ENCODE measurements around the gene TRIM44.
"Not testable (repeated sequence)": the region's sequence is repeated elsewhere in the genome, so short reads cannot be mapped to it uniquely, and the experiment has no call there.

The TRIM44 gene

DNA sequence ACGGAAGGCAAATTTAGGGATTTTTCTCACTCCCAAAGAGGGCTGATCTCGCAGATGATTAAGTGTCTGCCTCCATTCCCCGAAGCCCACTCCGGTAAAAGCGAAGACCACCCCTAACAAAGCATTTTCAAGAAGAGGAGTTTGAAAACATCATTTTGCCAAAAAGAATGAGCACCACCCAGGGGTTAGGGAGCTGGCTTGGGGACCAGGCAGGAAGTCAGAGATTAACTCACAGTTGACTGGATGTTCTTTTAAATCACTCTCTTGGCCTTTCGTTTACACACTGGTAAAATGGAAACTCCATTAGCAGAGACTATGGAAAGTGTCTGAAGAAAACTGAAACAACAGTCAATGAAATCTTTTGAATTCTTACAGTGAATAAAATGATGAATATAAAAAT, 7.9 kb upstream of the TRIM44 start:
- Mint-ChIP-seq H3K27me3 (peaks cover 72% of the 10 kb centered on the region), H3K4me1 (no peaks in the 10 kb centered on the region), H3K4me3 (no peak overlapping the region), H3K27ac (no peak overlapping the region), H3K9me3 (no peaks in the 10 kb centered on the region)
- DNase-seq: no peak
- no peak for ATAC-seq

DNA sequence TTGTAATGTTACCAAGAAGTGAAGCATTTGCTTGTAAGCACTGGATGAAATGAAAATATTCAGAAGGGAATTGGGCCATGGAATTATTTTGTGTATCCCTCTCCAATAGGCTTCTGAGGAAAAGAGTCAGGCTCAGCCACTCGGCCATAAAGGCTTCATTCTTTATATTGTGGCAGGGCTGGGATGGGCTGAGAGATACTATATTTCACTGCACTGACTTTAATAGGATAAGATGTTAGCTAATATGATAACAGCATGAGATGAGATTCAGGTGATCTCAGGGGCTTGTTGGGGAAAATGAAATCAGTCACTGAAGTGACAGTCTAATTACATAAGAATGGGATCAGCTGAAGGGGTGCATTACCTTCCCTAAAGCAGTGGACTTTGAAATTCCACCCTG, 7.3 kb upstream of the TRIM44 start:
- no peak for DNase-seq
- no peak for ATAC-seq
- Mint-ChIP-seq H3K4me1 (no peaks in the 10 kb centered on the region), H3K4me3 (no peak overlapping the region), H3K27ac (no peak overlapping the region), H3K27me3 (peaks cover 72% of the 10 kb centered on the region), H3K9me3 (no peaks in the 10 kb centered on the region)

DNA sequence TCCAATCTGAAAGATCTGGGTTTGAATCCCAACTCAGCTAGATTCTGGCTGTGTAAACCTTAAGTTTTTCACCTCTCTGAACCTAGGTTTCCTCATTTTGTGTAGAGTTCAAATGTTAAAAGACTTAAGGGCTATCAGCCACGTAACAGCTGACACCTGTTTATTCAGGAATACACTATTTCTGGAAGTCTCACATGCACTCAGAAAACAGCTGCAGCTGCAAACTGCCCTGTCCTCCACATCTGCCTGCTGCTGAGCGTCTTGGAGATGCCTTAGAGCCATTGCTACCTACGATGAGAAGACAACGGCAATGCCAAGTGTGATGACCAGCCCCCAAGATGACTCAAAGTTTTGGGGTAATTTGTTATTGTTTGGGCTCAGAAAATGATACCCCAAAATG, 6.7 kb upstream of the TRIM44 start:
- Mint-ChIP-seq H3K4me3 (no peak overlapping the region), H3K27me3 (peaks cover 67% of the 10 kb centered on the region), H3K27ac (no peak overlapping the region), H3K4me1 (no peaks in the 10 kb centered on the region), H3K9me3 (no peaks in the 10 kb centered on the region)
- ATAC-seq: no peak
- no peak for DNase-seq

DNA sequence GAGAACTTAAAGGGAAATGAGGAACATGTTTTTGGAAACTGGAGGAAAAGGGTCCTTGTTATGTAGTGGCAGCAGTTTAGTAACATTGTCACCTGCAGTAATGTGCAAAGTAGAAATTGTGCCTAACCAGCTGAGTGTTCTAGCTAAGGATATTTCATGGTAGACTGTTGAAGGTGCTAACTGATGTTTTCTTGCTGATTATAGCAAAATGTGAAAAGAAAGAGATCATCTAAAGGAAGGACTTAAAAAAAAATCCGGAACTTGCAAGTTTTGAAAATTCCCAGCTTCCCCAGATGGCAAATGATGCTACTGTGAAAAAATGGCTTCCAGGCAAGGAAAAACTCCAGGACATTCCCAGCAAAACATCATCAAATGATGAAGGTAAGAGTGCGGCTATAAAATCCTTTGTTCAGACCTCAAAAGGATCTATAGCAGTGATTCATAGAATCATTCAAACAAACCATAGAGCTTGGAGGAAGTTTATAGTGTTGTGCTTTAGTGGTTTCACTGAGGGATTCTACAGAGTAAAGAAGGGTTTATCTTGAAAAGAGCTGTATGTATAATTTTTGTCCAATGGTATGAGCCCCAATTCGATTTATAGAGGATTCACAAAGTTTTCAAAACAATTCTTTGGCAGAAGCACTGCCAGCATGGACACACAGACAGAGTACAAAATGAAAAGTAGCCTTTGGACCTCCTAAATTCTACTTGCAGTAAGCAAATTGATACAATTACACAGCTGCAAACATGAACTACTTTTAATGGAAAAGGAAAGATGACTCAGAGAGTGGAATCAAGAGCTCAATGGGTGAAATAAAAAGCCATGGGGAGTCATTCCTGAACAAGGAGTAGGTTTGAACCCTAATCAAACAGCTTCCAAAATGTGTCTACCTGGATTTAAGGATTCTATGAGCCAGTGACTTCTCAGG, 4.3 kb upstream of the TRIM44 start:
- H3K4me3 Mint-ChIP-seq: no peak overlapping the region
- H3K4me1 Mint-ChIP-seq: peaks cover 21% of the 10 kb centered on the region
- H3K27me3 Mint-ChIP-seq: peaks cover 46% of the 10 kb centered on the region
- H3K27ac Mint-ChIP-seq: no peak overlapping the region
- no peak for ATAC-seq
- H3K9me3 Mint-ChIP-seq: peaks cover 4 to 5% of the 10 kb centered on the region in 2 donors
- DNase-seq: no peak

DNA sequence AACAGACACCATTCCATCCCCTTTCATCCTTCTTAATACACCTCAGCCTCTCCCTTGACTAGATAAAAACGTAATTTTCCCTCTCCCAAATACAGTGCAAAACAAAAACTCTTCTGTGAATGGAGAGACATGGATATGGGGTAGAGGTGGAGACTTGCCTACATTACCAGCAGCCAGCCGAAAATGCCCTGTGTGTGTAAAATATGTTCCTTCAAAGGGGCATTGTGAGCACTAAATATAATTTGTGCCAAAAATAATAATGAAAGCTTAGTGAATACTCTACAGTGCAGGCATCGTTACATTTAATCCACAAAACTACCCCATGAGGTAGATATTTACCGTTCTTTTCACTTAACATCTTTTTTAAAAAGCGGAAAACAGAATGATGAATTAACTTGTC, 1.0 kb upstream of the TRIM44 start:
- DNase-seq (no peak), ATAC-seq (no peak)
- H3K27me3 Mint-ChIP-seq: peaks cover 14% of the 10 kb centered on the region
- peak overlapping the region in 1 of 2 donors; percentile 96 for H3K27ac Mint-ChIP-seq
- peaks cover 50% of the 10 kb centered on the region for H3K4me1 Mint-ChIP-seq
- peaks cover 28 to 31% of the 10 kb centered on the region in 2 donors for H3K9me3 Mint-ChIP-seq
- peak overlapping the region; percentile 95 to 96 for H3K4me3 Mint-ChIP-seq

DNA sequence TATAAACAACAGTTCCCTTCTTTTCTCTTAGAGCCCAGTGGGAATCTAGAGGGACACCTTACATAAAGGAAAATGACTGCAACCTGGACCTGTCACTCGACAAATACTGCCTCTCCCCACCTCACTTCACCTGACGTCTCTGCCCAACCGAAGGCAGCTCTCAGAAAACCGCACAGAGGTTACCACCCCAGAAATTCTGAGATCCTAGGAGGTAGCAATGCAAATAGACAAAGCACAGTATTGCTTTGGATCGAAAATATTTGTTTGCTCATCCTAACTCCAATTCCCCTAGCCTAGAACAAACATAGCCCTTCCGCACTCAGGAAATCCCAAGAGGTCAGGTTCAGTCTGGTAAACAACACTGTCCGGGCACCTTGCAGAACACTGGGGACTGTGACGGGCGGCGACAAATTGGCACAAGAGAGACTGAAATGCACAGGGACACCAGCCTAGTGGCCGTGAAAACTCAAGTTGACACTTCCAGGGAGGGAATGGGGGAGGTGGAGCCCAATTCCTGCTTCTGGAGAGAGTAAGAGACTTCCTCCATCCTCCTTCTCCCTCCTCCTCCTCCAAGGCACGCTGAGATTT, 420 bp upstream of the TRIM44 start:
- Mint-ChIP-seq H3K27ac (peak overlapping the region; percentile 96 to 98), H3K9me3 (peaks cover 28 to 31% of the 10 kb centered on the region in 2 donors), H3K4me1 (peaks cover 50% of the 10 kb centered on the region), H3K4me3 (peak overlapping the region; percentile 95 to 96), H3K27me3 (peaks cover 8% of the 10 kb centered on the region)
- peak in 1 of 2 donors; percentile 26 for DNase-seq
- peak; percentile 43 for ATAC-seq

DNA sequence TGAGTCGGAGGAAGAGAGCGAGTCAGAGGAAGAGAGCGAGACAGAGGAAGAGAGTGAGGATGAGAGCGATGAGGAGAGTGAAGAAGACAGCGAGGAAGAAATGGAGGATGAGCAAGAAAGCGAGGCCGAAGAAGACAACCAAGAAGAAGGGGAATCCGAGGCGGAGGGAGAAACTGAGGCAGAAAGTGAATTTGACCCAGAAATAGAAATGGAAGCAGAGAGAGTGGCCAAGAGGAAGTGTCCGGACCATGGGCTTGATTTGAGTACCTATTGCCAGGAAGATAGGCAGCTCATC, 780 bp downstream of the TRIM44 start:
- ATAC-seq: no peak
- H3K27ac Mint-ChIP-seq: peak overlapping the region; percentile 96 to 98
- peaks cover 50% of the 10 kb centered on the region for H3K4me1 Mint-ChIP-seq
- H3K27me3 Mint-ChIP-seq: no peaks in the 10 kb centered on the region
- peaks cover 28 to 37% of the 10 kb centered on the region in 2 donors for H3K9me3 Mint-ChIP-seq
- H3K4me3 Mint-ChIP-seq: peak overlapping the region; percentile 95 to 96
- DNase-seq: no peak

DNA sequence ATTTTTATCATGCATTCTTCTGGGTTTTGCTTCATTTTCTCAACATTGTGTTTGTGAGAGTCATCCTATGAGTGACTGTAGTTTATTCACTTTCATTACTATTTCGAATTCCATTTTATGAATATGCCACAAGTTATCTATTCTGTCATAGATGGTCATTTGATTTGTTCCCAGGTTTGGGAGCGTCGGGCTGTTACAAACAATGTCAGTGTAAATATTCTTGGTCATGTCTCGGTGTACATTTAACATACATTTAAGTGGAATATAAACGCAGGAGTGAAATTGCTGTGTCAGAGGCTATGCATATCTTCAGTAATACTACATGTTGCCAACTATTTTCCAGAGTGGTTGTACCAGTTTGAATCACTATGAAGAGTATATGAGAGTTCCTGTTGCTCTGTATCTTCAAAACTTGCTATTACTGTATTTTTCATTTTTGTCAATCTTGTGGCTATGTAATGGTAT, 2.4 kb downstream of the TRIM44 start:
- ATAC-seq (no peak), DNase-seq (no peak)
- H3K9me3 Mint-ChIP-seq: peaks cover 28 to 40% of the 10 kb centered on the region in 2 donors
- peak overlapping the region in 1 of 2 donors; percentile 28 for H3K4me3 Mint-ChIP-seq
- H3K4me1 Mint-ChIP-seq: peaks cover 59% of the 10 kb centered on the region
- H3K27me3 Mint-ChIP-seq: no peaks in the 10 kb centered on the region
- H3K27ac Mint-ChIP-seq: no peak overlapping the region

DNA sequence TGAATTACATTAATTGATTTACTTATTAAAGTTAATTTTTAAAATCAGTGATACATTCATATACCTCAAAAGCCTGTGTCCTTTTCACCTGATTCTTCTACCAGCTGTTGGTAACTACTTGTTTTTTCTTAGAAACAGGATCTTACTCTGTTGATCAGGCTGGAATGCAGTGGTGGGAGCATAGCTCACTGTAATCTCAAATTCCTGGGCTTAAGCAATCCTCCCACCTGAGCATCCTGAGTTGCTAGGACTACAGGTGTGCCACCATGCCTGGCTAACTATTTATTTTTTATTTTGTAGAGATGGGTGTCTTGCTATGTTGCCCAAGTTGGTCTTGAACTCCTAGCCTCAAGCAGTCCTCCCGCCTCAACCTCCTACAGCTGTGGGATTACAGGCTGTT, 4.7 kb downstream of the TRIM44 start:
- peaks cover 68% of the 10 kb centered on the region for H3K4me1 Mint-ChIP-seq
- no peak overlapping the region for H3K27ac Mint-ChIP-seq
- no peaks in the 10 kb centered on the region for H3K27me3 Mint-ChIP-seq
- no peak for DNase-seq
- H3K4me3 Mint-ChIP-seq: no peak overlapping the region
- no peak for ATAC-seq
- H3K9me3 Mint-ChIP-seq: peaks cover 28 to 40% of the 10 kb centered on the region in 2 donors

DNA sequence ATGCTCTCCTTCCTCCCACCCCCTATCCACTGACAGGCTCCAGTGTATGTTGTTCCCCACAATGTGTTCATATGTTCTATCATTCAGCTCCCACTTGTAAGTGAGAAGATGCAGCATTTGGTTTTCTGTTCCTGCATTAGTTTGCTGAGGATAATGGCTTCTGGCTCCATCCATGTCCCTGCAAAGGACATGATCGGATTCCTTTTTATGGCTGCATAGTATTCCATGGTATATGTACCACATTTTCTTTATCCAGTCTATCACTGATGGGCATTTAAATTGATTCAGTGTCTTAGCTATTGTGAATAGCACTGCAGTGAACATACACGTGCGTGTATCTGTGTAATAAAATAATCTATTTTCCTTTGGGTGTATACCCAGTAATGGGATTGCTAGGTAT, 5.8 kb downstream of the TRIM44 start:
- H3K4me3 Mint-ChIP-seq, H3K27ac Mint-ChIP-seq, H3K27me3 Mint-ChIP-seq, DNase-seq, ATAC-seq: not testable (repeated sequence)
- H3K9me3 Mint-ChIP-seq: peaks cover 24 to 34% of the 10 kb centered on the region in 2 donors
- peaks cover 68% of the 10 kb centered on the region for H3K4me1 Mint-ChIP-seq

DNA sequence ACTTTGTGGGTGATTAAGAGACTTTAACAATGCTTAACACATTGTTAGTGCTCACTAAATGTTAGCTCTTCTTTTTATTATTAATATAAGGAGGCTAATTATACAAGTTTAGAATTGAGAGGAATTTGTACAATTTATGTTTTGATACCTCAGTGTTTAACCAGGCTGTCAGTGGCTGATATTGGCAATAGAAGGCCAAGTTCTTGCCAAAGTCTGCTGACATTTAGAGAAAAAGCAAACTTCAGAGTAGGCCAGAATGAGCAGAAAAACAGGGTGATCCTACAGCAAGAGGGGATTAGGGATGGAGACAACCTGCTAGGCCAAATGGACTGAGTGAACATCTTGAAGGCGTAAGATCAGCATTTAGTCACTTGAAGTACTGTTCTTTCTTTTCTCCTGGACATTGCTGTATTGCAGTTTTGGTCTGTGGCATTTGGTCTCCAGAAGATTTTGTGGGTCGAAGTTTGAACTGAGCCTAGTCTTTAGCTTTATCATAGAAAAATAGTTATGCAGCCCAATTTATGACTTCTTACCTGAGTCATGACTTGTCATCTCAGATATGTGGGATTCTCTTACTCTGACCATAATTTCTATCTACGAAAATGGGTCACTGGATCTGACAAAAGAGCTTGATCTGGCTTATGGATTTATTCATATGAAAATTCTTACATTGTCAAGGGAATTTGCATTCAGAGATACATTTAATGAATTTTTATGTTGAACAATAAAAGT, 9.0 kb downstream of the TRIM44 start:
- Mint-ChIP-seq H3K27ac (no peak overlapping the region), H3K4me3 (no peak overlapping the region), H3K4me1 (peaks cover 67% of the 10 kb centered on the region), H3K9me3 (peaks cover 0 to 8% of the 10 kb centered on the region in 2 donors), H3K27me3 (no peaks in the 10 kb centered on the region)
- ATAC-seq (no peak), DNase-seq (no peak)

DNA sequence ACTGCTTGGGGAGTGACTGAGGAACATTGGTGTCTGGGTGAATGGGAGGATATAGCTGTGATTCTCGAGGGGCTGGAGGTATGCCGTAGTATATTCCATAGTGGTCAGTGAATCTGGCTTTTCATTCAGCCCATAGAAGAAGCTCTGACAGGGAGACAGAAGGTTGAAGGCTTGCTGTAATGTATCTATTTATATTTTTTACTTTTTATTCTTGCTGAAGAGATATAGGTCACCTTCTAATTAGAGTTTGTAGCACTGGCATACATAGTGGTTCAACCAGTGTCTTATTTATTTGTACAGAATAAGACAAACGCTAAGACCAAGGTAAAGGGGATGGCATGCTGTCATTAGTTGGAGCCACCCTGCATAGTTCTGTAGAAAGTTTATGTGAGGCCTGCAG, 10.0 kb downstream of the TRIM44 start:
- no peak for ATAC-seq
- H3K27me3 Mint-ChIP-seq: no peaks in the 10 kb centered on the region
- no peak overlapping the region for H3K4me3 Mint-ChIP-seq
- no peak overlapping the region for H3K27ac Mint-ChIP-seq
- no peak for DNase-seq
- H3K4me1 Mint-ChIP-seq: peaks cover 76% of the 10 kb centered on the region
- H3K9me3 Mint-ChIP-seq: peaks cover 0 to 8% of the 10 kb centered on the region in 2 donors

DNA sequence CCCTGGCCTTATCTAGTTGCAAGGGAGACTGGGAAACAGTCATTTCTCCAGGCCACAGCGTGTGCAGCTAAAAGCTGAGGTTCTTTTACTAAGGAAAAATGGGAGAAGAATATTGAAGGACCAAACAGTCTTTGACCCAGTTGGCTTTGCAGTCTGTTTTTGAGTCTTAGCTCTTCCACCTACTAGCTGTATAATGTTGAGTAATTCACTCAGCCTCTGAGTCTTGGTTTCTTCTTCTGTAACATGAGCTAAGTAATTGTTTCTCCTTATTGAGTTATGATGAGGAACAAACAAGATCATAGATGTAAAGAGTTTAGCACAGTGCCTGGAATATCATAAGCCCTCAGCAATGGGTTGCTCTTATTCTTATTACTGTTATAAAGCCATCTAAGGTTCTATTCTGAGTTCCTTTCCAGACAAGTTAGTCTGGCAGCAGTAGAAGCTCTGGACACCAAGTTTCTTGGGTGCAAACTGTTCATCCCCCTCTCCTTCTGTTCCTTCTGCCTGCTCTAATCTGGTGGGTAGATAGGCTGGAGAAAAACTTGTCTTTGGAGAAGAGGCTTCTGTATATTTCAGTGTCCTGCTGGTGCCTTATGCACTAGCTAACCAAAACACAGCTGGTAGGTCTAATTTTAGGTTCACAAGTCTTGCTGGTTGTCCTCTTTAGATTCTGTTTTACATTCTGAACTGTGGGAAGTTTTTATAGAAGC, 13.5 kb downstream of the TRIM44 start:
- no peak for ATAC-seq
- Mint-ChIP-seq H3K27me3 (no peaks in the 10 kb centered on the region), H3K9me3 (no peaks in the 10 kb centered on the region), H3K27ac (no peak overlapping the region), H3K4me3 (no peak overlapping the region), H3K4me1 (peaks cover 77% of the 10 kb centered on the region)
- DNase-seq: no peak

DNA sequence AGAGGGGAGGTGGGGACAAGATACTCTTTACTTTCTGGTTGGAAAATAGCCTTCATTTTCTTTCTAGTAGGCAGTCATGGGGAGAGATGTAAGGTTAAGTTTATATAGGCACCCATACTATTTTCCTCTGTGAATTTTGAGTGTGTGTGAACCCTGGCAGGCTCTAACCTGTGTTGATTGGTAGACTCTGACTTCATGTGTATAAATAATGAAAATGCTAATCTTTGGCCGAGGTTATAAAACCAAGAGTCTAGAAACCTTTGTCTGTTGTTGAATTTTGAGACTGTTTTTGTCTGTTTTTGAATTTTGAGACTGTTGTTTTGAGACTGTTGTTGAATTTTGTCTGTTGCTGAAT, 14.0 kb downstream of the TRIM44 start:
- no peak overlapping the region for H3K4me3 Mint-ChIP-seq
- no peaks in the 10 kb centered on the region for H3K27me3 Mint-ChIP-seq
- H3K4me1 Mint-ChIP-seq: peaks cover 77% of the 10 kb centered on the region
- ATAC-seq: no peak
- no peak overlapping the region for H3K27ac Mint-ChIP-seq
- no peak for DNase-seq
- no peaks in the 10 kb centered on the region for H3K9me3 Mint-ChIP-seq

DNA sequence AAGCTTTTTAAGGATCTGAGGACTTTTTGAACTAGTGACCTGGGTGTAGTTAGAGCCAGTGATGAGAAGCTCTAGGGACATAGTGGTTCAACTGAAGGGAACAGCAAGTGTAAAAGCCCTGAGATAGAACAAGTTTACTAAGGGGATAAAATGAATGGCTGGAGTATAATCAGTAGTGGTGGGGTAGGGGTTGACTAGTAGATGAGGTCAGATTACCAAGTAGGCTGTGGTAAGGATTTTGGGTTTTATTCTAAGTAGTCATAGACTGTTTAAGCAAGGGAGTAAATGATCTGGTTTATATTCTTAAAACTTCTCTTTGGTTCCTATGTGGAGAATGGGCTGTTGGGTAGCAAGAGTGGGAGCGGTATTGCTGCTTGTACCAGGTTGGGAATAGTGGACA, 15.3 kb downstream of the TRIM44 start:
- no peaks in the 10 kb centered on the region for H3K27me3 Mint-ChIP-seq
- no peak overlapping the region for H3K4me3 Mint-ChIP-seq
- DNase-seq (no peak), ATAC-seq (peak; percentile 37)
- H3K27ac Mint-ChIP-seq: no peak overlapping the region
- no peaks in the 10 kb centered on the region for H3K9me3 Mint-ChIP-seq
- H3K4me1 Mint-ChIP-seq: peaks cover 78% of the 10 kb centered on the region

Measured in stimulated activated naive CD8-positive, alpha-beta T cell treated with anti-CD3 and anti-CD28 coated beads, Interleukin-15, amount 100 ng/mL, for 72 hours (primary cell).